DMS53 (cell line): ENCODE data around the gene AEN.

ENCODE experiments used
- DNase-seq: peaks from one replicate; lab custom pipeline; 2025; lab: John Stamatoyannopoulos, UW

AEN gene

GRCh38 chr15:88664151-88664778 is 43.1 kb downstream of the AEN start:
- DNase-seq = peak; percentile 9

DNA sequence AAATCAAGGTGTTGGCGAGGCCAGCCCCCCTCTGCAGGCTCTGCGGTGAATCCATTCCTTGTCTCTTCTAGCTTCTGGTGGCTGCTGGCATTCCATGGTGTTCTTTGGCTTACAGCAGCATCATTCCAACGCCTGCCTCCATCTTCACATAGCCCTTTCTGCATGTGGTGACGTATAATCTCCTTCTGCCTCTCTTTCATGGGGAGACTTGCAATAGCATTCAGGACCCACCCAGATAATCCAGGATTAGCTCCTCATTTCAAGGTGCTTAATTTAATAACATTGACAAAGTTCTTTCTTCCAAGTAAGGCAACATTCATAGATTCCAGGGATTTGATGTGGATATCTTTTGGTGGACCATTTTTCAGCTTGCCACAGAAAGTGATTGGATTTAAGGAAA is 53.5 kb downstream of the AEN start:
- no peak for DNase-seq

DNA sequence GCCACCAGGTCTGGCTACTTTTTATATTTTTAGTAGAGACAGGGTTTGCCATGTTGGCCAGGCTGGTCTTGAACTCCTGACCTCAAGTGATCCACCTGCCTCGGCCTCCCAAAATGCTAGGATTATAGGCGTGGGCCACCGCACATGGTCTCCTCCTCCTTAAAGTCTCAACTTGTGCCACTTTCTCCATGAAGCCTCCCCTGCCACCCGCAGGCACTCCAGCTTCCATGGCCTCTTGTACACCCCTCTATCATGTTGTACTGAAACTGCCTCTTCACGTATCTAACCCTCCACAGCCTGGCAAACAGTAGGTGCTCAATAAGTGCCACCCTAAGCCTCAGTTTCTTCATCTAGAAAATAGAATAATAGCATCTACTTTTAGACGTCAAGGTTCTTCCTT is 57.6 kb downstream of the AEN start:
- DNase-seq = no peak

- DNase-seq = no peak
Measured at GRCh38 chr15:88680241-88681001, 59.3 kb downstream of the AEN start.

GRCh38 chr15:88681610-88682221 is 60.6 kb downstream of the AEN start:
- DNase-seq = no peak
